ENCODE results near the gene CYSLTR1.
"Not testable (repeated sequence)": the region's sequence is repeated elsewhere in the genome, so short reads cannot be mapped to it uniquely, and the experiment has no call there.

The CYSLTR1 gene

DNA sequence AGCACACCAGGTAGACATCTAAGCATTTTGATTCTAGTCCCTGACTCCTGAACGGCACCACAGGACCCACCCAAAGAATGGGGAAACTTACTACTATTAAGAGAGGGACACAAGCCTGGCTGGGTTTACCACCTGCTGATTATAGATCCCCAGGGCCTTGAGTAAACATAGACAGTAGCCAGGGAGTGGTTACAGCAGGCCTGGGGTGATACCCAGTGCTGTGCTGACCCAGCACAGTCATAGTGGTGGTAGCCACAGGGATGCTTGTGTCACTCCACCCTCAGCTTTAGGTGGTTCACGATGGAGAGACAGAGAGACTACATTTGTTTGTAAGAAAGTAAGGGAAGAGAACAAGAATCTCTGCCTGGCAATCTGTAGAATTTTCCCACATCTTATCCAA, 11.7 kb downstream of the CYSLTR1 start:
- no peak overlapping the region for H3K4me3 ChIP-seq (ENCODE audit: low read length)
- DNase-seq (ENCODE audit: low read depth): no peak
- TF ChIP-seq, protein P1, sequence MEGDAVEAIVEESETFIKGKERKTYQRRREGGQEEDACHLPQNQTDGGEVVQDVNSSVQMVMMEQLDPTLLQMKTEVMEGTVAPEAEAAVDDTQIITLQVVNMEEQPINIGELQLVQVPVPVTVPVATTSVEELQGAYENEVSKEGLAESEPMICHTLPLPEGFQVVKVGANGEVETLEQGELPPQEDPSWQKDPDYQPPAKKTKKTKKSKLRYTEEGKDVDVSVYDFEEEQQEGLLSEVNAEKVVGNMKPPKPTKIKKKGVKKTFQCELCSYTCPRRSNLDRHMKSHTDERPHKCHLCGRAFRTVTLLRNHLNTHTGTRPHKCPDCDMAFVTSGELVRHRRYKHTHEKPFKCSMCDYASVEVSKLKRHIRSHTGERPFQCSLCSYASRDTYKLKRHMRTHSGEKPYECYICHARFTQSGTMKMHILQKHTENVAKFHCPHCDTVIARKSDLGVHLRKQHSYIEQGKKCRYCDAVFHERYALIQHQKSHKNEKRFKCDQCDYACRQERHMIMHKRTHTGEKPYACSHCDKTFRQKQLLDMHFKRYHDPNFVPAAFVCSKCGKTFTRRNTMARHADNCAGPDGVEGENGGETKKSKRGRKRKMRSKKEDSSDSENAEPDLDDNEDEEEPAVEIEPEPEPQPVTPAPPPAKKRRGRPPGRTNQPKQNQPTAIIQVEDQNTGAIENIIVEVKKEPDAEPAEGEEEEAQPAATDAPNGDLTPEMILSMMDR (conservative IDR thresholded peaks at IDR 0.05; ENCODE audit: low read depth, low read length): no peak

DNA sequence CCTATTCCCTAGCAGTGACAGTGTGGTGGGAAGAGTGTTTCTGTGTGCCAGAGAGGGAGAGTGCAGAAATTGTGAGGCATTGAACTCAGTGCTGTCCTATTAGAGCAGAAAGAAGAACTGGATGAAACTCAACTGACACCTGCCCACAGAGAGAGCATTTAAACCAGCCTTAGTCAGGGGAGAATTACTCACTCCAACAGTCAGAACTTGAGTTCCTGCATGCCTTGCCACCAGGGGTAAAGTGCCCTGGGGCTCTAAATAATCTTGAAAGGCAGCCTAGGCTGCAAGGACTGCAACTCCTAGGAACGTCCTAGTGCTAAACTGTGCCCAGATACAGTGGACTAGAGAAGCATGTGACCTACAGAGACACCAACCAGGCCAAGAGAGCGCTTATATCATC, 12.8 kb downstream of the CYSLTR1 start:
- no peak overlapping the region for H3K4me3 ChIP-seq (ENCODE audit: low read length)
- TF ChIP-seq, protein P1 (conservative IDR thresholded peaks at IDR 0.05; ENCODE audit: low read depth, low read length): no peak
- no peak for DNase-seq (ENCODE audit: low read depth)

DNA sequence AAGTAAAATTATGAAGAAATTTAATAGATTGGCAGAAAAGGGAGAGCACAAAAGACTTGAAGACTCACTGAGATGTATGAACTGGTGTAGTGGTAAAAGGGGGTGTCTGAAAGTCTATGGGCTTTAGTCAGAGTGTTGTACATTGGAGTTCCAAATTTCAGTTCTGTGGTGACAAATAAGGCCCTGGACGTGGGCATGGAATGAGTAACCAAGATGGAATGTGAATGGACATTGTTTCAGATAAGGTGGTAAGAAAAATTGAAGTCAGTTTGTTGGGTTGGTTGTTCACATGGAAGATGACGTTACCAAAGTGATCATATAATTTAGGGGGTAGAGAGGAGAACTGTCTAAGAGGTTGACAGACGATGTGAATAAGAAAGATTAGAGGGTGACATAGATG, 13.9 kb downstream of the CYSLTR1 start:
- no peak for DNase-seq (ENCODE audit: low read depth)
- TF ChIP-seq, protein P1 (conservative IDR thresholded peaks at IDR 0.05; ENCODE audit: low read depth, low read length): no peak
- no peak overlapping the region for H3K4me3 ChIP-seq (ENCODE audit: low read length)

DNA sequence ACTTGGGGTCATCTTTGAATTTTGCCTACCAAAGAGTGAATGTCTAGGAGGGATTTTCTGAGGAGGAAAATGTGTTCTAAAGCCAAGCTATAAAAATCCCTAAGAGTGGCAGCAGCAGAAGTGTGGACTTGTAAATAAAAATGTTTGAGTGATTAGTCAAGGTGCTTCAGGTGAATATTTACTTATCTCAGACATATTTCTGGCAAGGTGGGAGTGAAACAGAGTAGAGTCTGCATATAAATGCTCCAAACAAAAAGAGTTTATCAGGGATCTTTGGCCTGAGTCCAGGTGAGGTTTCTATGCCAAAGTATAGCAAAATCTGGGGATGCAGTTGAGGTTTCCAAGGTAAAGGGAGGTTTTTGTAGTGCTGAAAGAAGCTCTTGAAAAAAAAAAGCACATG, 19.7 kb downstream of the CYSLTR1 start:
- H3K4me3 ChIP-seq (ENCODE audit: low read length): no peak overlapping the region
- DNase-seq (ENCODE audit: low read depth): no peak
- TF ChIP-seq, protein P1 (conservative IDR thresholded peaks at IDR 0.05; ENCODE audit: low read depth, low read length): no peak

DNA sequence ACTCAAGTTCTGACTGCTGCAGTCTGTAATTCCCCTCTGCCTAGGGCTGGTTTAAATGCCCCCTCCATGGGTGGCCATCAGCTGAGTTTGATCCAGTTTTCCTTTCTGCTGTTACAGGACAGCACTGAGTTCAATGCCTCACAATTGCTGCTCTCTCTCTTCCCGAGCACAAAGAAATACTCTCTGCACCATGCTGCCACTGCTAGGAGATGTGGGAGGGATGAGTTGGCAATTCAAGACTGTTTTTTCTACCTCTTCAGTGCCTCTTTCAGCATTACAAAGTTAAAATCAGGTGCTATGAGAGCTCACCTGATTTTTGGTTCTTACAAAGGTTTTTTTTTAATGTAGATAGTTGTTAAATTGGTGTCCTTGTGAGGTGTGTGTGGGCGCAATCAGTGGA, 24.3 kb downstream of the CYSLTR1 start:
- no peak overlapping the region for H3K4me3 ChIP-seq (ENCODE audit: low read length)
- TF ChIP-seq, protein P1 (conservative IDR thresholded peaks at IDR 0.05; ENCODE audit: low read depth, low read length): no peak
- no peak for DNase-seq (ENCODE audit: low read depth)

DNA sequence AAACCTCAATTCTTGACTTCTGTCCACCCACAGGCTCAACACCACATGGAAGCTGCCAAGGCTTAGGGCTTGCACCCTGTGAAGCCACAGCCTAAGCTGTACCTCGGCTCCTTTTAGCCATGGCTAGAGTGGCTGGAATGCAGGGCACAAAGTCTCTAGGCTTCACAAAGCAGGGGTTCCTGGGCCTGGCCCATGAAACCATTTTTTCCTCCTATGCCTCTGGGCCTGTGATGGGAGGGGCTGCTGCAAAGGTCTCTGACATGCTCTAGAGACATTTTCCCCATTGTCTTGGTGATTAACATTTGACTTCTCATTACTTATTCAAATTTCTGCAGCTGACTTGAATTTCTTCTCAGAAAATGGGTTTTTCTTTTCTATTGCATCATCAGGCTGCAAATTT, 26.5 kb downstream of the CYSLTR1 start:
- not testable (repeated sequence) for DNase-seq (ENCODE audit: low read depth)

DNA sequence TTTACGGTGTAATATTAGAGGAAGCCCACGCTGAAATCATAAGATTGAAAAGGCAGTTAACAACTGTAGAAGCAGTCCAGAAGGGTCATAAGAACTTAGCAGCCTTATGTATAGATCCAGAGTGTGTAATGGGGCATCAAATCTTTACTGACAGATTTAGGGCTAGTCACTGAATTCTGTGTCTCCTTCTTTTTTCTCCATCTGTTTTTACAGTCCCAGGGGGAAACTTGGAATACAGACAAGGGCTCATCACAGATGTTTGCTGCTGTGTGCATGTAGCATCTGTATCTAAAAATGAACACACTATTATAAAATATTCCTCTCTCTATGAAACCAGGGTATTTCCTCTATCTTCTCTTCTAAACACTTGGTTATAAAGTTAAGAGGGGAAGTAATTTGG, 43.9 kb downstream of the CYSLTR1 start:
- H3K4me3 ChIP-seq (ENCODE audit: low read length): no peak overlapping the region
- no peak for DNase-seq (ENCODE audit: low read depth)
- TF ChIP-seq, protein P1 (conservative IDR thresholded peaks at IDR 0.05; ENCODE audit: low read depth, low read length): no peak

More for the DNA sequence above, 26.5 kb downstream of the CYSLTR1 start:
- not testable (repeated sequence) for H3K4me3 ChIP-seq (ENCODE audit: low read length)

DNA sequence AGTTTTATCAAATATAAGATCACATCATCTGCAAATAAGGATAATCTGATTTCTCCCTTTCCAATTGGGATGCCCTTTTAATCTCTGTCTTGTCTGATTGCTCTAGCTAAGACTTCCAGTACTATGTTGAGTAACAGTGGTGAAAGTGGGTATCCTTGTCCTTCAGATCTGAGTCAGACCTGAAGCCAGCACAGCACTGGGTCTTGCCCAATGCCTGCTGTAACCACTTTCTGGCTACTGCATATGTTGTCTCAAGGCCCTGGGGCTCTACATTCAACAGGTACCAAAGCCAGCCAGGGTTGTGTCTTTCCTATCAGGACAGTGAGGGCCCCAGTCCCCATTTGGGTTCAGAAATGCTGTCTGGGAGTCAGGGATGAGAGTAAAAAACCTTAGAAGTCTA, 90.3 kb downstream of the CYSLTR1 start:
- TF ChIP-seq, protein P1 (conservative IDR thresholded peaks at IDR 0.05; ENCODE audit: low read depth, low read length): no peak
- no peak overlapping the region for H3K4me3 ChIP-seq (ENCODE audit: low read length)
- DNase-seq (ENCODE audit: low read depth): no peak

DNA sequence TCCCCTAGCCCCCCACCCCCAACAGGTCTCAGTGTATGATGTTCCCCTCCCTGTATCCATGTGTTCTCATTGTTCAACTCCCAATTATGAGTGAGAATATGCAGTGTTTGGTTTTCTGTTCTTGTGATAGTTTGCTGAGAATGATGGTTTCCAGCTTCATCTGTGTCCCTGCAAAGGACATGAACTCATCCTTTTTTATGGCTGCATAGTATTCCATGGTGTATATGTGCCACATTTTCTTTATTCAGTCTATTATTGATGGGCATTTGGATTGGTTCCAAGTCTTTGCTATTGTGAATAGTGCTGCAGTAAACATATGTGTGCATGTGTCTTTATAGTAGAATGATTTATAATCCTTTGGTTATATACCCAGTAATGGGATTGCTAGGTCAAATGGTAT, 101.4 kb downstream of the CYSLTR1 start:
- not testable (repeated sequence) for DNase-seq (ENCODE audit: low read depth); H3K4me3 ChIP-seq (ENCODE audit: low read length)
